Lung (tissue), 12 donors: ENCODE data around the gene STAT3. TPM values are rescaled to one million over a fixed set of nuclear protein-coding genes. Genes with fewer than 3 reads are reported as not detected.
"Not testable (repeated sequence)": the region's sequence is repeated elsewhere in the genome, so short reads cannot be mapped to it uniquely, and the experiment has no call there.

Experiments used
- ATAC-seq: fragments of 200-7000 bp; cut with Tn5 transposase; one replicate; pipeline ENCODE4 v1.9.1; 2020; ENCODE audit warnings: moderate number of reproducible peaks; ENCODE audit not compliant: insufficient read depth, low FRiP score
- DNase-seq, 3 donors: peaks; one replicate each; pipeline ENCODE4 v3.0.0-alpha.2; 2013 to 2017
- H3K27ac ChIP-seq, 2 donors: one replicate each; pipeline ENCODE4 v1.5.1; 2013; ENCODE audit warnings: mild to moderate bottlenecking in 2 of 2, moderate library complexity in 2 of 2, control low read depth in 1 of 2, inconsistent platforms in 1 of 2, low read depth in 1 of 2, low read length in 1 of 2
- H3K27me3 ChIP-seq, 3 donors: one replicate each; pipeline ENCODE4 v1.5.1; 2013; ENCODE audit warnings: low read length in 2 of 3; ENCODE audit not compliant: control insufficient read depth in 3 of 3, insufficient read depth in 3 of 3
- H3K36me3 ChIP-seq, 4 donors: one replicate each; pipeline ENCODE4 v1.5.1; 2013; ENCODE audit warnings: low read length in 4 of 4, mild to moderate bottlenecking in 1 of 4, moderate library complexity in 1 of 4; ENCODE audit not compliant: control insufficient read depth in 4 of 4, insufficient read depth in 4 of 4
- H3K4me1 ChIP-seq, 5 donors: one replicate each; pipeline ENCODE4 v1.5.1; 2013; ENCODE audit warnings: low read length in 5 of 5, mild to moderate bottlenecking in 2 of 5, moderate library complexity in 1 of 5; ENCODE audit not compliant: control insufficient read depth in 5 of 5, insufficient read depth in 5 of 5
- H3K4me3 ChIP-seq: one replicate; pipeline ENCODE4 v1.5.1; 2013; ENCODE audit warnings: mild to moderate bottlenecking, control low read depth, moderate library complexity
- H3K9ac ChIP-seq, 2 donors: one replicate each; pipeline ENCODE4 v1.5.1; 2013; ENCODE audit warnings: low read length in 2 of 2, control low read depth in 1 of 2; ENCODE audit not compliant: insufficient read depth in 1 of 2
- H3K9me3 ChIP-seq, 4 donors: one replicate each; pipeline ENCODE4 v1.5.1; 2013; ENCODE audit warnings: low read length in 3 of 4, mild to moderate bottlenecking in 1 of 4, moderate library complexity in 1 of 4; ENCODE audit not compliant: control insufficient read depth in 4 of 4, insufficient read depth in 3 of 4
- CTCF ChIP-seq: IDR thresholded peaks from 2 replicates; pipeline ENCODE4 v1.5.1; 2012; ENCODE audit warnings: mild to moderate bottlenecking; ENCODE audit errors: control extremely low read depth, extremely low read depth
- WGBS, 2 donors: extraction: QIAGEN DNeasy Blood & Tissue Kit; methylation state at CpG; one replicate each; pipeline ENCODE4 v1.1.7; 2013; 5-methylcytosine and 5-hydroxymethylcytosine counted together
- polyA plus RNA-seq, 2 donors: library from polyadenylated mRNA; stranded (reverse); fragments of 200-250 nt; gene quantifications; one replicate each; pipeline ENCODE4 v1.2.1, GENCODE V29; 2013
- total RNA-seq, 2 donors: library from RNA; depleted of rRNA in 1 of 2; stranded (reverse); fragments of >200 nt in 1 of 2; gene quantifications; one replicate each; pipeline ENCODE4 v1.2.1, GENCODE V29; 2014 to 2021
- donor health status: control.
- donor health status: control.
- donor health status: Bipolar disorder and iron deficiency.
- donor health status: healthy.
- donor health status: DM: yes; HTN: yes; CAD: no.

The STAT3 gene
- total and polyA plus RNA-seq, 4 donors, result 69.9 to 297 (median 239) TPM

DNA sequence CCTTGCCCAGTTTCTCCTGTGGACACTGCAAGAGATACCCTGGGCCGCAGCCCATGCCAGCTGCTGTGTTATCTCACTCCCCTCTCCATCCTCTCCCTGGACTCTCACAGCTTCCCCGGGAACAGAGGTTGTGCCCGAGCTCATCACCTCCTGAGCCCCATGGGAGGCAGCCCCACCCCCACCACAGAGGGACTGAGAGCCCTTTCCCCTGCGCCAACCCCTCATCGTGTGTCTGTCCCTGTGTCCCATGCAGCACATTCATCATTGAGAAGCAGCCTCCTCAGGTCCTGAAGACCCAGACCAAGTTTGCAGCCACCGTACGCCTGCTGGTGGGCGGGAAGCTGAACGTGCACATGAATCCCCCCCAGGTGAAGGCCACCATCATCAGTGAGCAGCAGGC is 87.2 kb downstream of the STAT3 start:
- Histone ChIP-seq H3K36me3 (peaks cover 0 to 35% (median 1%) of the 10 kb centered on the region in 4 donors), H3K27me3 (no peaks in the 10 kb centered on the region), H3K9ac (no peak overlapping the region), H3K4me1 (no peaks in the 10 kb centered on the region), H3K4me3 (no peak overlapping the region), H3K9me3 (no peaks in the 10 kb centered on the region), H3K27ac (no peak overlapping the region)
- DNase-seq (no peak), ATAC-seq (no peak)
- WGBS, 2 donors, result 91 to 93% methylated on average over 9 of the region's 9 CpGs
- no peak for TF ChIP-seq CTCF

DNA sequence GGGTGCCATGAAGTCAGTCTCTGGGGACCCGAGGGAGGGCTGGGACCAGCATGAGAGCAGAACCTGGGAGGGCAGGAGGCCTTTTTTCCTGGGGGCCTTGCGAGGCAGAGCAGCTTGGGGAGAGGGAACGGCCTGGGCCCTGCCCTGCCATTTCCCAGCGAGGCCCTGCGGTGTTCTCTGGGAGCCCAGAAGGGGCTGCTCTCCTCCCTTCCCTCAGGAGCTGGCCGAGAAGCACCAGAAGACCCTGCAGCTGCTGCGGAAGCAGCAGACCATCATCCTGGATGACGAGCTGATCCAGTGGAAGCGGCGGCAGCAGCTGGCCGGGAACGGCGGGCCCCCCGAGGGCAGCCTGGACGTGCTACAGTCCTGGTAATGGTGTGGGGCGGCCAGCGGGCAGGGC is 88.3 kb downstream of the STAT3 start:
- not testable (repeated sequence) for DNase-seq, ATAC-seq, H3K9me3 ChIP-seq, H3K27me3 ChIP-seq, H3K4me3 ChIP-seq, H3K9ac ChIP-seq, H3K27ac ChIP-seq, H3K4me1 ChIP-seq
- whole genome bisulfite sequencing, 2 donors, result 100% methylated on average over 2 of the region's 17 CpGs; no CpG with 5 or more reads in 1 of the 2 donors
- peaks cover 0 to 37% (median 3%) of the 10 kb centered on the region in 4 donors for H3K36me3 ChIP-seq

DNA sequence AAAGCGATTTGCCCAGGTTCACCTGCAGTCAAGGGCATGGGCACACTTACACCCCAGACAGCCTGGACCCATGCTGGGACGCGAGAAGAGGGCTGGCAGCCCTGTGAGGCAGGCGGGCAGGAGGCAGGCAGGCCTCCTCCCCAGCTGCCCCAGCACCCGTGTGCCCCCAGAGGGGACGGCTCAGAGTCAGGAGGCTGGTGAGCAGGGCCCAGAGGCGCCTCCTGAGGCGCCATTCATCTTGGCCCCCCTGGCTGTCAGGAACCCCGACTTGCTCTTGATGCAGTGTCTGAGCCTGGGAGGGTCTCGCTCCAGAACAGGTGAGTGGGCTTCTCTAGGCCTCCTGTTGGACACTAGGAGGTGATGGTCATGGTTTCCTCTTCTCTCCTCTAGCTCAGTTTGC is 88.9 kb downstream of the STAT3 start:
- not testable (repeated sequence) for H3K27ac ChIP-seq, H3K9me3 ChIP-seq, H3K4me1 ChIP-seq, H3K9ac ChIP-seq, H3K4me3 ChIP-seq, ATAC-seq, H3K27me3 ChIP-seq, DNase-seq
- peaks cover 0 to 34% (median 2%) of the 10 kb centered on the region in 4 donors for H3K36me3 ChIP-seq
- WGBS, 2 donors, result 93% methylated on average over 10 of the region's 10 CpGs

DNA sequence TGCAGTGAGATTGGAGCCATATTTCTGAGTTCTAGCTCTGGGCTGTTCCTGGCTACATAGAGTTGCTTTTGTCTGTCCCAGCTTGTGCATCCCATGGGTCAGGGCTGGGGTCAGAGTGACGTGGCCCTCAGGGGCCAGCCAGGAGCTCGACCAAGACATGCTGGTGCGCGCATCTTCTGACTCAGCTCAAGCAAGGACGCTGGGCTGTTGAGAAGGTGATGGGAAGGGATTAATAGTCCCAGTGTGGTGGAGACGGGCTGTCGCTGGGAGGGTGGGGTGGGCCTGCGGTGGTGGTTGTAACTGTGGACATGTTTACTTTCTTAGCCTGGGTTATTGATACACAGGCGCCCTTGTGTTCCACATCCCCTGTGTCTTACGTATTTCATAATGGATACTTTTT is 90.5 kb downstream of the STAT3 start:
- H3K27ac ChIP-seq, DNase-seq, H3K27me3 ChIP-seq, H3K4me1 ChIP-seq, ATAC-seq, H3K9me3 ChIP-seq, H3K4me3 ChIP-seq, H3K9ac ChIP-seq: not testable (repeated sequence)
- peaks cover 0 to 31% (median 1%) of the 10 kb centered on the region in 4 donors for H3K36me3 ChIP-seq
- WGBS, 2 donors, result 85 to 95% methylated on average over 9 to 10 of the region's 10 CpGs

DNA sequence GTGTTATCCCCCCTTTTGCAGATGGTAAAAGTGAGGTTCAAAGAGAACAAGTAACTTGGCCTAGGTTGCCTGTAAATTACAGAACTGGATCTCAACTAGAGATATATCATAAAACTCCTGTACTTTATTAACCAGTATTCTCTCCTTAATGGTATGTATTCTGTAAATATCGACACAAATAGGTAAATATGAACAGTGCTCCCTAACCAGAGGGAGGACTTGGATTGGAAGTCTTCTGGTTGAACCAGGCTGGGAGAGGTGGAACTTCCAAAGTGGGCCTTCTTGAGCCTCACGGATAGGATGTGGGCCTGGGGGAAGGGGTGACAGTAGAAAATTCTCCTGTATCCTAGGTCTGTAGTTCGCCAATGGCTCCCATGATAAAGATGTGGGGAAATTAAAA is 92.2 kb downstream of the STAT3 start:
- H3K4me1 ChIP-seq, result no peaks in the 10 kb centered on the region
- no peak overlapping the region for H3K4me3 ChIP-seq
- H3K9ac ChIP-seq, result no peak overlapping the region
- ATAC-seq (no peak), DNase-seq (no peak)
- 96 to 98% methylated on average over 3 of the region's 3 CpGs for WGBS, 2 donors
- H3K27ac ChIP-seq, result no peak overlapping the region
- H3K27me3 ChIP-seq, result no peaks in the 10 kb centered on the region
- peaks cover 0 to 22% (median 1%) of the 10 kb centered on the region in 4 donors for H3K36me3 ChIP-seq
- no peaks in the 10 kb centered on the region for H3K9me3 ChIP-seq
- no peak for TF ChIP-seq CTCF
